HepG2 (cell line): ENCODE data around the gene CBX2. TPM values are rescaled to one million over a fixed set of nuclear protein-coding genes. Genes with fewer than 3 reads are reported as not detected.
A peak's percentile ranks its signal among the peaks of the same experiment; 100 is the strongest.

Experiments used
- ATAC-seq: fragments of 200-7000 bp; cut with Tn5 transposase; 3 replicates; pipeline ENCODE4 v1.9.1; 2020; ENCODE audit warnings: mild to moderate bottlenecking, moderate library complexity
- BruUV-seq: library from RNA; stranded (reverse); fragments of 400-500 nt; replicated peaks from 2 replicates; lab custom pipeline; 2021; lab: Mats Ljungman, UMichigan
- CTCF ChIA-PET: fragments of 300-600 bp; formaldehyde crosslinking; extraction: SDS; loops from one replicate; lab custom pipeline; 2021; ENCODE audit warnings: low total read pairs, inconsistent platforms, low intra/inter-chr PET ratio; lab: Yijun Ruan, JAX
- POLR2A ChIA-PET: fragments of 350-600 bp; sonication (Branson Sonifier 250); formaldehyde crosslinking; loops from one replicate; lab custom pipeline; 2020; ENCODE audit warnings: antibody characterized with exemption, inconsistent platforms; lab: Yijun Ruan, JAX
- DNase-seq: peaks from one replicate; pipeline ENCODE4 v3.0.0-alpha.2; 2015; ENCODE audit warnings: low spot score
- FAIRE-seq: peaks from 3 replicates; lab custom pipeline; 2011; peaks lifted over from hg19 to GRCh38; lab: Jason Lieb, UNC
- H2AFZ ChIP-seq: one replicate; pipeline ENCODE4 v1.6.1; 2011; ENCODE audit warnings: low read length, inconsistent platforms
- H3K27ac ChIP-seq: fragments of 300-600 bp; 3 replicates; pipeline ENCODE4 v1.8.0; 2011; ENCODE audit warnings: mixed run types, mild to moderate bottlenecking, mixed read lengths, low read length, inconsistent platforms; ENCODE audit not compliant: insufficient read depth; ENCODE audit errors: extremely low read length
- H3K27me3 ChIP-seq, 2 experiments: fragments of 200-600 bp in 1 of 2; 2 replicates in 1 of 2; 3 replicates in 1 of 2; pipeline versions ENCODE4 v1.6.0 to v1.8.0; 2011; ENCODE audit warnings: low read length in 2 of 2, mild to moderate bottlenecking in 2 of 2, moderate library complexity in 2 of 2, inconsistent platforms in 1 of 2; ENCODE audit not compliant: insufficient read depth in 2 of 2, control insufficient read depth in 1 of 2
- H3K36me3 ChIP-seq, 2 experiments: fragments of 200-600 bp in 1 of 2; replicated peaks in 1 of 2; 2 replicates in 1 of 2; 3 replicates in 1 of 2; pipeline versions ENCODE4 v1.5.1 to v1.8.0; 2011; ENCODE audit warnings: low read length in 2 of 2, inconsistent platforms in 1 of 2; ENCODE audit not compliant: insufficient read depth in 2 of 2, control insufficient read depth in 1 of 2
- H3K4me1 ChIP-seq: 2 replicates; pipeline ENCODE4 v1.5.1; 2012; ENCODE audit warnings: low read length, inconsistent platforms; ENCODE audit not compliant: insufficient read depth
- H3K4me2 ChIP-seq: 2 replicates; pipeline ENCODE4 v1.6.0; 2011; ENCODE audit warnings: low read depth, low read length, inconsistent platforms
- H3K4me3 ChIP-seq, 3 experiments: fragments of 200-600 bp in 1 of 3; sonication (generic), shearing (Covaris generic) in 1 of 3; replicated peaks in 1 of 3; 2 replicates each; pipeline ENCODE4 v1.5.1; 2011 to 2016; ENCODE audit warnings: low read length in 3 of 3, inconsistent platforms in 2 of 3, low read depth in 2 of 3, mild to moderate bottlenecking in 2 of 3, control low read depth in 1 of 3, mixed read lengths in 1 of 3; ENCODE audit not compliant: insufficient read depth in 1 of 3
- H3K79me2 ChIP-seq: one replicate; pipeline ENCODE4 v1.6.1; 2011; ENCODE audit warnings: low read length, inconsistent platforms; ENCODE audit not compliant: insufficient read depth
- H3K9ac ChIP-seq: 2 replicates; pipeline ENCODE4 v1.6.0; 2011; ENCODE audit warnings: mild to moderate bottlenecking, low read depth, low read length, inconsistent platforms; ENCODE audit not compliant: insufficient read depth
- H3K9me3 ChIP-seq: 2 replicates; pipeline ENCODE4 v1.5.1; 2012; ENCODE audit warnings: mild to moderate bottlenecking, low read length
- H4K20me1 ChIP-seq: 2 replicates; pipeline ENCODE4 v1.6.0; 2011; ENCODE audit warnings: inconsistent platforms, mild to moderate bottlenecking, low read length, moderate library complexity; ENCODE audit not compliant: insufficient read depth
- ARID5B ChIP-seq: IDR thresholded peaks from 2 replicates; pipeline ENCODE4 v1.4.0; 2020; ENCODE audit warnings: mild to moderate bottlenecking, missing genetic modification reagents
- FOXP1 ChIP-seq, 2 experiments: fragments of 450-650 bp in 1 of 2; IDR thresholded peaks; 2 replicates each; pipeline ENCODE4 v1.6.1; 2017 to 2018; ENCODE audit warnings: antibody characterized with exemption in 1 of 2
- MATR3 ChIP-seq: sonication (generic); formaldehyde crosslinking; IDR thresholded peaks from 2 replicates; pipeline ENCODE4 v1.4.0; 2020; ENCODE audit warnings: missing genetic modification reagents
- NFYB ChIP-seq: sonication (generic); formaldehyde crosslinking; IDR thresholded peaks from 2 replicates; pipeline ENCODE4 v1.4.0; 2020; ENCODE audit warnings: missing genetic modification reagents
- SP4 ChIP-seq: sonication (generic); formaldehyde crosslinking; IDR thresholded peaks from 2 replicates; pipeline ENCODE4 v1.8.1; 2023; ENCODE audit warnings: mild to moderate bottlenecking, missing genetic modification reagents
- ZHX1 ChIP-seq: sonication (generic); formaldehyde crosslinking; IDR thresholded peaks from 2 replicates; pipeline ENCODE4 v1.8.1; 2022; ENCODE audit warnings: low read depth, mild to moderate bottlenecking, missing genetic modification reagents
- ZNF224 ChIP-seq: sonication (generic); formaldehyde crosslinking; IDR thresholded peaks from 2 replicates; pipeline ENCODE4 v1.5.0; 2020; ENCODE audit warnings: mild to moderate bottlenecking, missing genetic modification reagents
- WGBS: methylation state at CpG from one replicate; pipeline ENCODE4 v1.1.6; 2017; ENCODE audit warnings: low lambda C conversion rate; 5-methylcytosine and 5-hydroxymethylcytosine counted together
- in situ Hi-C: cut with HindIII; loops from 2 replicates; pipeline ENCODE4 v1.10.0; 2017; ENCODE audit warnings: low pct_unique_long_range_greater_than_20kb; ENCODE audit not compliant: extremely low pct_ligation_motif_present
- intact Hi-C: fragments of 100-400 bp; cut with micrococcal nuclease; formaldehyde crosslinking; loops from one replicate; pipeline ENCODE4 v1.10.0; 2022; ENCODE audit not compliant: unreplicated experiment
- polyA plus RNA-seq, 8 experiments: library from polyadenylated mRNA; depleted of rRNA in 3 of 8; stranded (reverse) in 7 of 8; unstranded in 1 of 8; fragments of >200 nt; fragmentation: Illumina TruSeq in 4 of 8; extraction: Trizol in 4 of 8; gene quantifications; 2 replicates each; pipeline versions ENCODE4 v1.2.1 to v1.2.3, GENCODE V29; 2011 to 2016; ENCODE audit warnings: low read depth in 4 of 8, missing spikeins in 1 of 8, mixed read lengths in 1 of 8; ENCODE audit not compliant: insufficient read depth in 1 of 8
- total RNA-seq, 5 experiments: library from RNA; depleted of rRNA; stranded (reverse); fragments of >200 nt; fragmentation: Illumina TruSeq; extraction: Trizol; gene quantifications; 2 replicates each; pipeline ENCODE4 v1.2.3, GENCODE V29; 2016; ENCODE audit warnings: low read depth in 1 of 5
- TF ChIP-seq, protein P1 (sequence below): sonication (generic); formaldehyde crosslinking; IDR thresholded peaks from 2 replicates; pipeline ENCODE4 v1.8.0; 2022; ENCODE audit warnings: missing genetic modification reagents, mild to moderate bottlenecking, moderate library complexity, borderline replicate concordance
- TF ChIP-seq, protein P2 (sequence below): sonication (generic); formaldehyde crosslinking; IDR thresholded peaks from 2 replicates; pipeline ENCODE4 v1.9.0; 2021; ENCODE audit warnings: missing genetic modification reagents, borderline replicate concordance

Gene CBX2
- total and polyA plus RNA-seq, 2 of the 13 experiments (the other 11 are each of a cell fraction or from before 2014, with no cell fraction given): 14.5 to 31.1 TPM

- TF ChIP-seq ARID5B (CRISPR knock-in tag) (no peak), ZHX1 (CRISPR knock-in tag) (0 out of 2 replicates have a peak, but pooled peaks have one; percentile 35)
Measured at GRCh38 chr17:79778504-79779083, 646 bp downstream of the CBX2 start (continued).

DNA sequence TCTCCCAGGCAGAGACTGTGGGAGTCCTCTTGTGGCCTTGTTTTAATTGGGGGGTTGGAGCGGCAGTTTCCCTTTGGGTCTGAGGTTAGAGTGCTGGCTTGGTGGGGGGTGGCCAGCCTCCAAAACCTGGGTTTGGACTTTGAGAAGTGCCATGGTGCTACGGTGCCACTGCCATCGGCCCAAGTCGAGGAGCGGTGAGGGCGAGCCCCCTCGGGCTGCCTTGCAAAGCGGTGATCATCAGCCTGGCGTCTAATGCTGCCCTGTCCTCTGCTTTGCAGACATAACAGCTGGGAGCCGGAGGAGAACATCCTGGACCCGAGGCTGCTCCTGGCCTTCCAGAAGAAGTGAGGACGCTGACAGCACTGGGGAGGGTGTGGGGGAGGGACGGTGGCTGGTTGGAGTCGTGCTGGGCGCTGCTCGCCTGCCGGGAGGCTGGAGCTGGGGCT is 1.2 kb downstream of the CBX2 start:
- Histone ChIP-seq H3K27ac (no peak overlapping the region), H3K27me3 (peaks cover 0 to 4% of the 10 kb centered on the region in 2 experiments; a peak in 1 of 5 replicates), H3K36me3 (peaks cover 16 to 35% of the 10 kb centered on the region in 2 experiments), H2AFZ (no peak overlapping the region), H3K9ac (peak overlapping the region; percentile 79), H3K9me3 (no peaks in the 10 kb centered on the region), H4K20me1 (peaks cover 14% of the 10 kb centered on the region; the same call in 1 of the 2 replicates), H3K4me1 (peaks cover 68% of the 10 kb centered on the region), H3K4me2 (peak overlapping the region; percentile 77), H3K4me3 (peak overlapping the region; percentile 76 to 86 (median 84)), H3K79me2 (peaks cover 16% of the 10 kb centered on the region)
- intact Hi-C loops (loop anchor here (5.0 kb wide), 1 partner anchor 37 kb away; no protein-coding TSS in a partner anchor), in situ Hi-C loops (no loop called here)
- no peak for FAIRE-seq
- BruUV-seq: no TSS peak
- no peak for DNase-seq
- 69% methylated on average over 17 of the region's 17 CpGs for WGBS
- ChIA-PET POLR2A (interaction anchor here (0.9 to 1.4 kb wide), 4 partner anchors 10 to 58 kb away, joined by 3 to 10 read pairs (median 4); partner anchors contain the start of gene CBX8), CTCF (no interaction called here)
- ATAC-seq: no peak
- no peak for TF ChIP-seq NFYB
- TF ChIP-seq SP4: no peak
- TF ChIP-seq, protein P1, sequence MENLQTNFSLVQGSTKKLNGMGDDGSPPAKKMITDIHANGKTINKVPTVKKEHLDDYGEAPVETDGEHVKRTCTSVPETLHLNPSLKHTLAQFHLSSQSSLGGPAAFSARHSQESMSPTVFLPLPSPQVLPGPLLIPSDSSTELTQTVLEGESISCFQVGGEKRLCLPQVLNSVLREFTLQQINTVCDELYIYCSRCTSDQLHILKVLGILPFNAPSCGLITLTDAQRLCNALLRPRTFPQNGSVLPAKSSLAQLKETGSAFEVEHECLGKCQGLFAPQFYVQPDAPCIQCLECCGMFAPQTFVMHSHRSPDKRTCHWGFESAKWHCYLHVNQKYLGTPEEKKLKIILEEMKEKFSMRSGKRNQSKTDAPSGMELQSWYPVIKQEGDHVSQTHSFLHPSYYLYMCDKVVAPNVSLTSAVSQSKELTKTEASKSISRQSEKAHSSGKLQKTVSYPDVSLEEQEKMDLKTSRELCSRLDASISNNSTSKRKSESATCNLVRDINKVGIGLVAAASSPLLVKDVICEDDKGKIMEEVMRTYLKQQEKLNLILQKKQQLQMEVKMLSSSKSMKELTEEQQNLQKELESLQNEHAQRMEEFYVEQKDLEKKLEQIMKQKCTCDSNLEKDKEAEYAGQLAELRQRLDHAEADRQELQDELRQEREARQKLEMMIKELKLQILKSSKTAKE: no peak
- no peak for TF ChIP-seq FOXP1 (IDR thresholded peaks at IDR 0.05)
- no peak for TF ChIP-seq FOXP1 (CRISPR knock-in tag; IDR thresholded peaks at IDR 0.05)
- TF ChIP-seq ZNF224 (CRISPR knock-in tag): no peak
- TF ChIP-seq, protein P2, sequence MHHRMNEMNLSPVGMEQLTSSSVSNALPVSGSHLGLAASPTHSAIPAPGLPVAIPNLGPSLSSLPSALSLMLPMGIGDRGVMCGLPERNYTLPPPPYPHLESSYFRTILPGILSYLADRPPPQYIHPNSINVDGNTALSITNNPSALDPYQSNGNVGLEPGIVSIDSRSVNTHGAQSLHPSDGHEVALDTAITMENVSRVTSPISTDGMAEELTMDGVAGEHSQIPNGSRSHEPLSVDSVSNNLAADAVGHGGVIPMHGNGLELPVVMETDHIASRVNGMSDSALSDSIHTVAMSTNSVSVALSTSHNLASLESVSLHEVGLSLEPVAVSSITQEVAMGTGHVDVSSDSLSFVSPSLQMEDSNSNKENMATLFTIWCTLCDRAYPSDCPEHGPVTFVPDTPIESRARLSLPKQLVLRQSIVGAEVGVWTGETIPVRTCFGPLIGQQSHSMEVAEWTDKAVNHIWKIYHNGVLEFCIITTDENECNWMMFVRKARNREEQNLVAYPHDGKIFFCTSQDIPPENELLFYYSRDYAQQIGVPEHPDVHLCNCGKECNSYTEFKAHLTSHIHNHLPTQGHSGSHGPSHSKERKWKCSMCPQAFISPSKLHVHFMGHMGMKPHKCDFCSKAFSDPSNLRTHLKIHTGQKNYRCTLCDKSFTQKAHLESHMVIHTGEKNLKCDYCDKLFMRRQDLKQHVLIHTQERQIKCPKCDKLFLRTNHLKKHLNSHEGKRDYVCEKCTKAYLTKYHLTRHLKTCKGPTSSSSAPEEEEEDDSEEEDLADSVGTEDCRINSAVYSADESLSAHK (CRISPR knock-in tag): no peak
- no peak for TF ChIP-seq MATR3 (CRISPR knock-in tag)
